ENCODE data around the gene IL23R. TPM values are rescaled to one million over a fixed set of nuclear protein-coding genes. Genes with fewer than 3 reads are reported as not detected.

Gene IL23R
- total and polyA plus RNA-seq, 2 donors (not counting 1 experiment from before 2014, with no cell fraction given): not detected

- POLR2A ChIA-PET: no interaction called here
Observed at GRCh38 chr1:67158401-67158800, 7.9 kb upstream of the IL23R start.

GRCh38 chr1:67159233-67159632 is 7.0 kb upstream of the IL23R start:
- H3K27me3 Mint-ChIP-seq: peaks cover 31% of the 10 kb centered on the region
- POLR2A ChIA-PET: no interaction called here
- no peak overlapping the region for H3K27ac ChIP-seq (ENCODE audit: low read length in 2 of 2)
- no peaks in the 10 kb centered on the region for H3K9me3 ChIP-seq (ENCODE audit: control extremely low read depth in 1 of 3, control insufficient read depth in 2 of 3, insufficient read depth in 1 of 3, low read length in 2 of 3)
- ATAC-seq (ENCODE audit: low read depth) (no peak), DNase-seq (no peak)
- H3K4me3 ChIP-seq (ENCODE audit: control extremely low read depth in 1 of 5, extremely low read depth in 1 of 5, insufficient read depth in 1 of 5, low read depth in 2 of 5, low read length in 4 of 5): no peak overlapping the region
- H3K79me2 ChIP-seq (ENCODE audit: control insufficient read depth, insufficient read depth, low read length): no peaks in the 10 kb centered on the region
- no peak overlapping the region for H3K27ac Mint-ChIP-seq
- H3K9me3 Mint-ChIP-seq (ENCODE audit: insufficient read depth): no peaks in the 10 kb centered on the region
- no peaks in the 10 kb centered on the region for H3K36me3 ChIP-seq (replicated peaks in 1 of 2; ENCODE audit: control extremely low read depth in 1 of 2, control insufficient read depth in 1 of 2, extremely low read depth in 1 of 2, insufficient read depth in 2 of 2, low read length in 1 of 2)
- no peaks in the 10 kb centered on the region for H3K4me1 ChIP-seq (ENCODE audit: control insufficient read depth in 2 of 2, insufficient read depth in 2 of 2, low read length in 2 of 2)
- no CpG with 5 or more reads among the region's 2 CpGs for WGBS (ENCODE audit: insufficient coverage)
- no peak overlapping the region for H2AFZ ChIP-seq (ENCODE audit: insufficient read depth, low read depth, low read length, poor library complexity, severe bottlenecking)
- CTCF ChIA-PET: no interaction called here
- no peak overlapping the region for H3K4me2 ChIP-seq (replicated peaks; ENCODE audit: low read depth, low read length, poor library complexity, severe bottlenecking)
- H3K27me3 ChIP-seq (replicated peaks in 1 of 4; ENCODE audit: control extremely low read depth in 1 of 4, control insufficient read depth in 3 of 4, insufficient read depth in 4 of 4, low read length in 3 of 4): peaks cover 0 to 10% (median 3%) of the 10 kb centered on the region in 4 experiments
- H4K20me1 ChIP-seq (ENCODE audit: control insufficient read depth, insufficient read depth, low read length, poor library complexity, severe bottlenecking): no peaks in the 10 kb centered on the region
- H3K4me1 Mint-ChIP-seq: no peaks in the 10 kb centered on the region
- TF ChIP-seq EZH2 (IDR thresholded peaks at IDR 0.05; ENCODE audit: borderline replicate concordance, insufficient read depth, low read depth, low read length, poor library complexity, severe bottlenecking) (no peak), CTCF (IDR thresholded peaks at IDR 0.05) (no peak)
- no peak overlapping the region for H3K4me3 Mint-ChIP-seq
- no peak overlapping the region for H3K9ac ChIP-seq (ENCODE audit: low read length)
- intact Hi-C loops (cut with micrococcal nuclease): no loop called here

More at GRCh38 chr1:67158401-67158800, 7.9 kb upstream of the IL23R start:
- H3K4me2 ChIP-seq (replicated peaks; ENCODE audit: low read depth, low read length, poor library complexity, severe bottlenecking): no peak overlapping the region
- no peaks in the 10 kb centered on the region for H3K9me3 Mint-ChIP-seq (ENCODE audit: insufficient read depth)
- H3K27me3 Mint-ChIP-seq: peaks cover 32% of the 10 kb centered on the region
- H3K27ac ChIP-seq (ENCODE audit: low read length in 2 of 2): no peak overlapping the region
- H2AFZ ChIP-seq (ENCODE audit: insufficient read depth, low read depth, low read length, poor library complexity, severe bottlenecking): no peak overlapping the region
- H4K20me1 ChIP-seq (ENCODE audit: control insufficient read depth, insufficient read depth, low read length, poor library complexity, severe bottlenecking): no peaks in the 10 kb centered on the region
- no CpG with 5 or more reads among the region's 2 CpGs for WGBS (ENCODE audit: insufficient coverage)
- CTCF ChIA-PET: no interaction called here
- H3K4me3 ChIP-seq (ENCODE audit: control extremely low read depth in 1 of 5, extremely low read depth in 1 of 5, insufficient read depth in 1 of 5, low read depth in 2 of 5, low read length in 4 of 5): no peak overlapping the region
- no peak for TF ChIP-seq EZH2 (IDR thresholded peaks at IDR 0.05; ENCODE audit: borderline replicate concordance, insufficient read depth, low read depth, low read length, poor library complexity, severe bottlenecking)
- no peak for TF ChIP-seq CTCF (IDR thresholded peaks at IDR 0.05)
- no peaks in the 10 kb centered on the region for H3K9me3 ChIP-seq (ENCODE audit: control extremely low read depth in 1 of 3, control insufficient read depth in 2 of 3, insufficient read depth in 1 of 3, low read length in 2 of 3)
- DNase-seq (no peak), ATAC-seq (ENCODE audit: low read depth) (no peak)
- intact Hi-C loops (cut with micrococcal nuclease): no loop called here
- H3K9ac ChIP-seq (ENCODE audit: low read length): no peak overlapping the region
- no peaks in the 10 kb centered on the region for H3K4me1 ChIP-seq (ENCODE audit: control insufficient read depth in 2 of 2, insufficient read depth in 2 of 2, low read length in 2 of 2)
- no peaks in the 10 kb centered on the region for H3K4me1 Mint-ChIP-seq
- H3K36me3 ChIP-seq (replicated peaks in 1 of 2; ENCODE audit: control extremely low read depth in 1 of 2, control insufficient read depth in 1 of 2, extremely low read depth in 1 of 2, insufficient read depth in 2 of 2, low read length in 1 of 2): no peaks in the 10 kb centered on the region
- H3K27ac Mint-ChIP-seq: no peak overlapping the region
- H3K27me3 ChIP-seq (replicated peaks in 1 of 4; ENCODE audit: control extremely low read depth in 1 of 4, control insufficient read depth in 3 of 4, insufficient read depth in 4 of 4, low read length in 3 of 4): peaks cover 0 to 10% (median 3%) of the 10 kb centered on the region in 4 experiments
- H3K79me2 ChIP-seq (ENCODE audit: control insufficient read depth, insufficient read depth, low read length): no peaks in the 10 kb centered on the region
- no peak overlapping the region for H3K4me3 Mint-ChIP-seq
